C4-2B (cell line): Measurements from ENCODE around the gene GOLGA6B.

Experiments used
- H3K27ac ChIP-seq: fragments of 450-650 bp; 2 replicates; pipeline ENCODE4 v1.5.1; 2017
- CTCF ChIP-seq: fragments of 450-650 bp; conservative IDR thresholded peaks from 2 replicates; pipeline ENCODE4 v1.5.1; 2017; ENCODE audit warnings: mild to moderate bottlenecking
- ZFX ChIP-seq: fragments of 450-650 bp; IDR thresholded peaks from 2 replicates; pipeline ENCODE4 v1.6.1; 2017

Gene GOLGA6B

GRCh38 chr15:72682772-72683171, 28.3 kb downstream of the GOLGA6B start:
- TF ChIP-seq CTCF (no peak), ZFX (no peak)
- H3K27ac ChIP-seq, result no peak overlapping the region

- TF ChIP-seq CTCF (no peak; the same call in 1 of the 2 replicates), ZFX (no peak; the same call in 1 of the 2 replicates)
- H3K27ac ChIP-seq, result peak overlapping the region; percentile 91
These were observed 30.9 kb downstream of the GOLGA6B start for GRCh38 chr15:72685301-72685924.

- H3K27ac ChIP-seq, result peak within 1 kb of the TSS; percentile 91
These were observed 31.7 kb downstream of the GOLGA6B start, which contains the start of the genes BBS4 and HIGD2B for GRCh38 chr15:72685925-72686794. Gene BBS4 (plus strand): TSS chr15:72686207. CDS start chr15:72686228, 21 bp downstream. Gene HIGD2B (minus strand): TSS chr15:72686182. CDS start chr15:72676374, 9,808 bp downstream.

GRCh38 chr15:72688697-72689096, 34.2 kb downstream of the GOLGA6B start:
- no peak overlapping the region for H3K27ac ChIP-seq
- TF ChIP-seq ZFX, result no peak
- TF ChIP-seq CTCF, result no peak

More at GRCh38 chr15:72685925-72686794, 31.7 kb downstream of the GOLGA6B start, which contains the start of the genes BBS4 and HIGD2B:
- TF ChIP-seq ZFX, result peak; percentile 75; the same call in 1 of the 2 replicates
- no peak for TF ChIP-seq CTCF

- no peak overlapping the region for H3K27ac ChIP-seq
- TF ChIP-seq ZFX, result no peak
- no peak for TF ChIP-seq CTCF
These were observed 36.4 kb downstream of the GOLGA6B start for GRCh38 chr15:72690938-72691337.

- TF ChIP-seq ZFX, result no peak
- no peak for TF ChIP-seq CTCF
These were observed 44.4 kb downstream of the GOLGA6B start for GRCh38 chr15:72698938-72699337.

GRCh38 chr15:72700076-72700475, 45.6 kb downstream of the GOLGA6B start:
- no peak for TF ChIP-seq CTCF
- TF ChIP-seq ZFX, result no peak

More at GRCh38 chr15:72698938-72699337, 44.4 kb downstream of the GOLGA6B start:
- no peak overlapping the region for H3K27ac ChIP-seq

More at GRCh38 chr15:72700076-72700475, 45.6 kb downstream of the GOLGA6B start:
- H3K27ac ChIP-seq, result no peak overlapping the region
